MCF 10A (cell line): Measurements from ENCODE around the gene SH3YL1. TPM values are rescaled to one million over a fixed set of nuclear protein-coding genes. Genes with fewer than 3 reads are reported as not detected.
A peak's percentile ranks its signal among the peaks of the same experiment; 100 is the strongest.
"Not testable (repeated sequence)": the region's sequence is repeated elsewhere in the genome, so short reads cannot be mapped to it uniquely, and the experiment has no call there.

Experiments
- BruUV-seq: library from RNA; stranded (reverse); fragments of 400-500 nt; replicated peaks from 2 replicates; lab custom pipeline; 2021; lab: Mats Ljungman, UMichigan
- CTCF ChIA-PET: fragments of 300-600 bp; sonication (Branson Sonifier 250); formaldehyde crosslinking; extraction: SDS; loops from one replicate; lab custom pipeline; 2021; ENCODE audit warnings: antibody characterized with exemption, inconsistent platforms; lab: Yijun Ruan, JAX
- POLR2A ChIA-PET: fragments of 300-600, 350-650 bp; sonication (Branson Sonifier 250); formaldehyde crosslinking; extraction: SDS; loops from one replicate; lab custom pipeline; 2020; ENCODE audit warnings: antibody characterized with exemption, inconsistent platforms; lab: Yijun Ruan, JAX
- DNase-seq: peaks from one replicate; pipeline ENCODE4 v3.0.0-alpha.2; 2018; ENCODE audit not compliant: unreplicated experiment
- H3K27ac Mint-ChIP-seq: one replicate; pipeline ENCODE4 v1.8.0; 2022; ENCODE audit warnings: mild to moderate bottlenecking, low read depth, mixed read lengths; ENCODE audit not compliant: unreplicated experiment
- H3K27me3 Mint-ChIP-seq: one replicate; pipeline ENCODE4 v1.8.0; 2022; ENCODE audit warnings: mixed read lengths; ENCODE audit not compliant: insufficient read depth, unreplicated experiment
- H3K36me3 Mint-ChIP-seq: one replicate; pipeline ENCODE4 v1.8.0; 2022; ENCODE audit warnings: mild to moderate bottlenecking, moderate library complexity, mixed read lengths; ENCODE audit not compliant: insufficient read depth, unreplicated experiment
- H3K4me1 Mint-ChIP-seq: one replicate; pipeline ENCODE4 v1.8.0; 2022; ENCODE audit warnings: mixed read lengths; ENCODE audit not compliant: insufficient read depth, unreplicated experiment
- H3K4me3 Mint-ChIP-seq: one replicate; pipeline ENCODE4 v1.8.0; 2022; ENCODE audit warnings: mild to moderate bottlenecking, moderate library complexity, mixed read lengths; ENCODE audit not compliant: unreplicated experiment
- H3K9me3 Mint-ChIP-seq: one replicate; pipeline ENCODE4 v1.8.0; 2022; ENCODE audit warnings: mixed read lengths; ENCODE audit not compliant: unreplicated experiment
- CTCF ChIP-seq: fragments of 200-600 bp; IDR thresholded peaks from one replicate; pipeline ENCODE4 v1.8.0; 2022; ENCODE audit warnings: antibody characterized with exemption, mild to moderate bottlenecking; ENCODE audit not compliant: unreplicated experiment
- intact Hi-C: fragments of 100-400 bp; cut with micrococcal nuclease; formaldehyde crosslinking; loops from 2 replicates; pipeline ENCODE4 v1.14.1; 2022
- total RNA-seq: library from RNA; stranded (reverse); gene quantifications from 2 replicates; pipeline ENCODE4 v1.2.3, GENCODE V29; 2022

The SH3YL1 gene
- total RNA-seq, 1 experiment from 2014 or later, result 47.4 TPM

GRCh38 chr2:175880-176820 lies 87.7 kb downstream of the SH3YL1 start:
- Mint-ChIP-seq H3K36me3 (peaks cover 5% of the 10 kb centered on the region), H3K4me1 (peaks cover 31% of the 10 kb centered on the region), H3K9me3 (no peaks in the 10 kb centered on the region), H3K4me3 (peak overlapping the region; percentile 50), H3K27me3 (no peaks in the 10 kb centered on the region), H3K27ac (peak overlapping the region; percentile 37)
- BruUV-seq, result no TSS peak
- ChIA-PET CTCF (interaction anchor here (0.7 to 1.2 kb wide), 10 partner anchors 8 to 719 kb away, joined by 3 to 6 read pairs (median 3); no protein-coding TSS in a partner anchor), POLR2A (interaction anchor here (0.6 to 2.0 kb wide), 11 partner anchors 8 to 208 kb away, joined by 3 to 9 read pairs (median 3); no protein-coding TSS in a partner anchor)
- TF ChIP-seq CTCF, result no peak
- peak; percentile 36 for DNase-seq
- intact Hi-C loops, result no loop called here

GRCh38 chr2:175161-175786 lies 88.6 kb downstream of the SH3YL1 start:
- Mint-ChIP-seq H3K27ac (peak overlapping the region; percentile 37), H3K36me3 (peaks cover 5% of the 10 kb centered on the region), H3K4me3 (peak overlapping the region; percentile 50), H3K4me1 (peaks cover 31% of the 10 kb centered on the region), H3K27me3 (no peaks in the 10 kb centered on the region), H3K9me3 (no peaks in the 10 kb centered on the region)
- BruUV-seq, result no TSS peak
- no peak for DNase-seq
- intact Hi-C loops, result no loop called here
- POLR2A ChIA-PET, result interaction anchor here (0.8 to 2.0 kb wide), 5 partner anchors 9 to 130 kb away, joined by 3 to 9 read pairs (median 3); no protein-coding TSS in a partner anchor
- CTCF ChIA-PET, result interaction anchor here (0.7 to 1.1 kb wide), 7 partner anchors 9 to 158 kb away, joined by 3 to 5 read pairs (median 3); no protein-coding TSS in a partner anchor
- no peak for TF ChIP-seq CTCF

GRCh38 chr2:172120-172519 lies 91.7 kb downstream of the SH3YL1 start:
- TF ChIP-seq CTCF, result peak; percentile 31
- H3K36me3 Mint-ChIP-seq, H3K9me3 Mint-ChIP-seq, H3K27ac Mint-ChIP-seq, BruUV-seq, POLR2A ChIA-PET, H3K4me3 Mint-ChIP-seq: not testable (repeated sequence)
- Mint-ChIP-seq H3K27me3 (peaks cover 11% of the 10 kb centered on the region), H3K4me1 (peaks cover 21% of the 10 kb centered on the region)
- CTCF ChIA-PET, result interaction anchor here (0.7 kb wide), 2 partner anchors 85 to 91 kb away, joined by 3 read pairs; no protein-coding TSS in a partner anchor
- intact Hi-C loops, result loop anchor here (1.0 kb wide), 1 partner anchor 465 kb away; no protein-coding TSS in a partner anchor
- peak; percentile 18 for DNase-seq
